Measurements from ENCODE around the gene MAPK10. TPM values are rescaled to one million over a fixed set of nuclear protein-coding genes. Genes with fewer than 3 reads are reported as not detected.

The MAPK10 gene
- total RNA-seq, 4 donors from 2014 or later = 0.15 to 1.5 (median 0.35) TPM; not detected in 1

DNA sequence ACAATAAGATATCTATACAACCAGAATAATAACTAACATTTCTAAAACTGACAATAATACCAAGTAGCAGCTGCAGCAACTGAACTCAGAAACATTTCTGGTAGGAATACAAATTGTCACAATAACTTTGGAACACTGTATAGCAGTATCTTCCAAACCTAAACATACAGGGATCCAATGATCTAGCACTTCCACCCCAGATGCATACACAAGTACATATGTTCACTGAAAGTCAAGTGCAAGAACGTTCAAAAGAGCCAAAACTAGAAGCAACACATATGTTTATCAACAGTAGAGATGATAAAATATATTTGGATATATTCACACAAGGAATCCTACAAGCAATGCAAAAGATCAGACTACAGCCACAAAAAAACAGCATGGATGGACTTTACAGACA lies 46.2 kb downstream of the MAPK10 start:
- no peak for TF ChIP-seq POLR2A (IDR thresholded peaks at IDR 0.05)
- TF ChIP-seq, protein P1, sequence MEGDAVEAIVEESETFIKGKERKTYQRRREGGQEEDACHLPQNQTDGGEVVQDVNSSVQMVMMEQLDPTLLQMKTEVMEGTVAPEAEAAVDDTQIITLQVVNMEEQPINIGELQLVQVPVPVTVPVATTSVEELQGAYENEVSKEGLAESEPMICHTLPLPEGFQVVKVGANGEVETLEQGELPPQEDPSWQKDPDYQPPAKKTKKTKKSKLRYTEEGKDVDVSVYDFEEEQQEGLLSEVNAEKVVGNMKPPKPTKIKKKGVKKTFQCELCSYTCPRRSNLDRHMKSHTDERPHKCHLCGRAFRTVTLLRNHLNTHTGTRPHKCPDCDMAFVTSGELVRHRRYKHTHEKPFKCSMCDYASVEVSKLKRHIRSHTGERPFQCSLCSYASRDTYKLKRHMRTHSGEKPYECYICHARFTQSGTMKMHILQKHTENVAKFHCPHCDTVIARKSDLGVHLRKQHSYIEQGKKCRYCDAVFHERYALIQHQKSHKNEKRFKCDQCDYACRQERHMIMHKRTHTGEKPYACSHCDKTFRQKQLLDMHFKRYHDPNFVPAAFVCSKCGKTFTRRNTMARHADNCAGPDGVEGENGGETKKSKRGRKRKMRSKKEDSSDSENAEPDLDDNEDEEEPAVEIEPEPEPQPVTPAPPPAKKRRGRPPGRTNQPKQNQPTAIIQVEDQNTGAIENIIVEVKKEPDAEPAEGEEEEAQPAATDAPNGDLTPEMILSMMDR (IDR thresholded peaks at IDR 0.05 in 4 of 5, conservative IDR thresholded peaks at IDR 0.05 in 1 of 5) = no peak
- in situ Hi-C loops (cut with MboI; ENCODE audit: low sequenced_read_pairs in 4 of 4) = no loop called here
- Histone ChIP-seq H3K36me3 (no peaks in the 10 kb centered on the region), H3K9me3 (no peaks in the 10 kb centered on the region), H3K27me3 (no peaks in the 10 kb centered on the region), H3K4me1 (no peaks in the 10 kb centered on the region), H3K27ac (no peak overlapping the region), H3K4me3 (no peak overlapping the region)
- DNase-seq = no peak
- no peak for ATAC-seq
- intact Hi-C loops (cut with DNase I; ENCODE audit: low total_unique reads) = no loop called here

GRCh38 chr4:86307432-86307831 lies 52.4 kb downstream of the MAPK10 start:
- intact Hi-C loops (cut with DNase I; ENCODE audit: low total_unique reads) = no loop called here
- H3K4me1 ChIP-seq = peaks cover 0 to 6% of the 10 kb centered on the region in 2 donors
- TF ChIP-seq, protein P1 (IDR thresholded peaks at IDR 0.05 in 4 of 5, conservative IDR thresholded peaks at IDR 0.05 in 1 of 5) = no peak
- TF ChIP-seq POLR2A (IDR thresholded peaks at IDR 0.05) = no peak
- no peaks in the 10 kb centered on the region for H3K9me3 ChIP-seq
- no peaks in the 10 kb centered on the region for H3K36me3 ChIP-seq
- no peaks in the 10 kb centered on the region for H3K27me3 ChIP-seq
- no peak overlapping the region for H3K4me3 ChIP-seq
- no peak overlapping the region for H3K27ac ChIP-seq
- DNase-seq (no peak), ATAC-seq (no peak)
- in situ Hi-C loops (cut with MboI; ENCODE audit: low sequenced_read_pairs in 4 of 4) = no loop called here

GRCh38 chr4:86306816-86307215 lies 53.0 kb downstream of the MAPK10 start:
- intact Hi-C loops (cut with DNase I; ENCODE audit: low total_unique reads) = no loop called here

DNA sequence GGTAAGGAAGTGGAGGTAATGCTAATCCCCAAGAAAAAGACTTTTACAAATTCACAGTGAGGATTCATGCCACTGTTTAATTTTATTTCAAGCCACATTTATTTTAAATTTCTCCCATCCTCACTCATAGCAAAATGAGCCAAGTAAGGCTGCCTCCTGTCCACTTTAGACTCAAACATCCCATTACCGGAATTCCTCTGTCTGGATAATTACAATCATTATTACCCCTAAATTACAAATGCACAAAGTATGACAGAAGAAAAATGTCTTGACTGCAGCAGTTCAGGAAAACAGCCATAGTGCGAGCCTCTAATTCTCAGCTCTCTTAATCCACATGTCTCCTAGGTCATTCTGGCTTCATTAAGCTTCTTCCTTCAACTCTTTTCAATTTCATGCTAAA lies 57.0 kb downstream of the MAPK10 start:
- Histone ChIP-seq H3K4me1 (peaks cover 0 to 6% of the 10 kb centered on the region in 2 donors), H3K36me3 (no peaks in the 10 kb centered on the region), H3K9me3 (no peaks in the 10 kb centered on the region), H3K27ac (no peak overlapping the region), H3K27me3 (no peaks in the 10 kb centered on the region), H3K4me3 (no peak overlapping the region)
- intact Hi-C loops (cut with DNase I; ENCODE audit: low total_unique reads) (no loop called here), in situ Hi-C loops (cut with MboI; ENCODE audit: low sequenced_read_pairs in 4 of 4) (no loop called here)
- no peak for TF ChIP-seq POLR2A (IDR thresholded peaks at IDR 0.05)
- TF ChIP-seq, protein P1 (IDR thresholded peaks at IDR 0.05 in 4 of 5, conservative IDR thresholded peaks at IDR 0.05 in 1 of 5) = no peak
- ATAC-seq = no peak
- no peak for DNase-seq

More at GRCh38 chr4:86306816-86307215, 53.0 kb downstream of the MAPK10 start:
- DNase-seq = no peak
- H3K27me3 ChIP-seq = no peaks in the 10 kb centered on the region
- H3K27ac ChIP-seq = no peak overlapping the region
- no peaks in the 10 kb centered on the region for H3K9me3 ChIP-seq
- ATAC-seq = no peak
- no peaks in the 10 kb centered on the region for H3K36me3 ChIP-seq
- H3K4me3 ChIP-seq = no peak overlapping the region
- H3K4me1 ChIP-seq = peaks cover 0 to 6% of the 10 kb centered on the region in 2 donors
- TF ChIP-seq, protein P1 (IDR thresholded peaks at IDR 0.05 in 4 of 5, conservative IDR thresholded peaks at IDR 0.05 in 1 of 5) = no peak
- TF ChIP-seq POLR2A (IDR thresholded peaks at IDR 0.05) = no peak
- in situ Hi-C loops (cut with MboI; ENCODE audit: low sequenced_read_pairs in 4 of 4) = no loop called here

- DNase-seq (no peak), ATAC-seq (peak in 1 of 2 donors; percentile 45)
- Histone ChIP-seq H3K27me3 (no peaks in the 10 kb centered on the region), H3K27ac (no peak overlapping the region), H3K4me3 (no peak overlapping the region), H3K9me3 (no peaks in the 10 kb centered on the region), H3K4me1 (peaks cover 0 to 6% of the 10 kb centered on the region in 2 donors), H3K36me3 (no peaks in the 10 kb centered on the region)
- intact Hi-C loops (cut with DNase I; ENCODE audit: low total_unique reads) = no loop called here
- in situ Hi-C loops (cut with MboI; ENCODE audit: low sequenced_read_pairs in 4 of 4) = no loop called here
- TF ChIP-seq, protein P1 (IDR thresholded peaks at IDR 0.05 in 4 of 5, conservative IDR thresholded peaks at IDR 0.05 in 1 of 5) = no peak
- TF ChIP-seq POLR2A (IDR thresholded peaks at IDR 0.05) = no peak
Observed at GRCh38 chr4:86302251-86302650, 57.6 kb downstream of the MAPK10 start.
